HepG2 (cell line): Measurements from ENCODE around the gene GALP.

Source experiments
- ARHGAP35 ChIP-seq: sonication (generic); formaldehyde crosslinking; IDR thresholded peaks from 2 replicates; pipeline ENCODE4 v1.9.0; 2022; ENCODE audit warnings: mild to moderate bottlenecking, inconsistent platforms, moderate library complexity, missing genetic modification reagents, borderline replicate concordance
- GABPA ChIP-seq, 2 experiments: IDR thresholded peaks; 2 replicates each; pipeline ENCODE4 v1.6.1; 2011 to 2016; ENCODE audit warnings: low read depth in 2 of 2, low read length in 1 of 2, missing biosample characterization in 1 of 2, missing genetic modification characterization in 1 of 2
- KLF13 ChIP-seq: sonication (generic); formaldehyde crosslinking; IDR thresholded peaks from 2 replicates; pipeline ENCODE4 v1.4.0; 2020; ENCODE audit warnings: mild to moderate bottlenecking, missing genetic modification reagents
- YY1 ChIP-seq: IDR thresholded peaks from 2 replicates; pipeline ENCODE4 v1.6.1; 2011; ENCODE audit warnings: low read length, low read depth, moderate library complexity, mild to moderate bottlenecking; ENCODE audit not compliant: insufficient read depth, insufficient replicate concordance
- ZFP91 ChIP-seq: sonication (generic); formaldehyde crosslinking; IDR thresholded peaks from 2 replicates; pipeline ENCODE4 v1.9.0; 2022; ENCODE audit warnings: missing genetic modification reagents, mild to moderate bottlenecking, borderline replicate concordance
- ZKSCAN8 ChIP-seq: IDR thresholded peaks from 2 replicates; pipeline ENCODE4 v1.6.1; 2016; ENCODE audit warnings: borderline replicate concordance, missing genetic modification reagents, missing compliant biosample characterization
- ZNF121 ChIP-seq: sonication (generic); formaldehyde crosslinking; IDR thresholded peaks from 2 replicates; pipeline ENCODE4 v1.5.0; 2020; ENCODE audit warnings: mild to moderate bottlenecking, missing genetic modification reagents
- ZNF280D ChIP-seq: sonication (generic); formaldehyde crosslinking; IDR thresholded peaks from 2 replicates; pipeline ENCODE4 v1.5.1; 2020; ENCODE audit warnings: mild to moderate bottlenecking, missing genetic modification reagents
- ZNF335 ChIP-seq: sonication (generic); formaldehyde crosslinking; IDR thresholded peaks from 2 replicates; pipeline ENCODE4 v1.4.0; 2020; ENCODE audit warnings: missing genetic modification reagents
- ZNF773 ChIP-seq: sonication (generic); formaldehyde crosslinking; IDR thresholded peaks from 2 replicates; pipeline ENCODE4 v1.4.0; 2020; ENCODE audit warnings: missing genetic modification reagents, borderline replicate concordance
- TF ChIP-seq, protein P1 (sequence below): sonication (generic); formaldehyde crosslinking; IDR thresholded peaks from 2 replicates; pipeline ENCODE4 v1.5.0; 2020; ENCODE audit warnings: mild to moderate bottlenecking, missing genetic modification reagents, moderate library complexity

DNA sequence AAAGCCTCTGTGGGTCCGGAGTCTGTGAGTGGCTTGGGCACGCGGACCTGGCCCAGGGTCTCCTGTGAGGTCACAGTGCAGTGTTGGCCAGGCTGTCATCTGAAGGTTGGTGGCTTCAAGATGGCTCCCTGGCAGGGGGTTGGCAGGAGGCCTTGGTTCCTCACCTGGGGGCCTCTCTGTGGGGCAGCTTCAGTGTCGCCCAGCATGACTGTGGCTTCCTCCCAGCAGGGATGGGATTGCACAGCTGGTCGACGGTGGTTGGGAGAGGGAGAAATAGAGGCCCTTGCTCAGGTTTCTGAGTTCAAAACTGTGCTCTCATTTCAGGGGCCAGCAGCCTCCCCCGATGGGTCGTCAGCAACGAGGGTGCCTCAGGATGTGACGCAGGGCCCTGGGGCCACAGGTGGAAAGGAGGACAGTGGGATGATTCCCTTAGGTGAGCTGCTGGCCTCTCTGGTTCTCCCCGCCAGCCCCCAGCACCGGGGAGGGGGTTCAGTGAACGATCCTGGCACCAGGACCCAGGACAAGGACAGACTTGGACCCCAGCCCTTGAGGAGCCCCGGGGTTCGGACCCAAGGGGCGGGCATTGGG is 17.5 kb upstream of the GALP start:
- TF ChIP-seq, protein P1, sequence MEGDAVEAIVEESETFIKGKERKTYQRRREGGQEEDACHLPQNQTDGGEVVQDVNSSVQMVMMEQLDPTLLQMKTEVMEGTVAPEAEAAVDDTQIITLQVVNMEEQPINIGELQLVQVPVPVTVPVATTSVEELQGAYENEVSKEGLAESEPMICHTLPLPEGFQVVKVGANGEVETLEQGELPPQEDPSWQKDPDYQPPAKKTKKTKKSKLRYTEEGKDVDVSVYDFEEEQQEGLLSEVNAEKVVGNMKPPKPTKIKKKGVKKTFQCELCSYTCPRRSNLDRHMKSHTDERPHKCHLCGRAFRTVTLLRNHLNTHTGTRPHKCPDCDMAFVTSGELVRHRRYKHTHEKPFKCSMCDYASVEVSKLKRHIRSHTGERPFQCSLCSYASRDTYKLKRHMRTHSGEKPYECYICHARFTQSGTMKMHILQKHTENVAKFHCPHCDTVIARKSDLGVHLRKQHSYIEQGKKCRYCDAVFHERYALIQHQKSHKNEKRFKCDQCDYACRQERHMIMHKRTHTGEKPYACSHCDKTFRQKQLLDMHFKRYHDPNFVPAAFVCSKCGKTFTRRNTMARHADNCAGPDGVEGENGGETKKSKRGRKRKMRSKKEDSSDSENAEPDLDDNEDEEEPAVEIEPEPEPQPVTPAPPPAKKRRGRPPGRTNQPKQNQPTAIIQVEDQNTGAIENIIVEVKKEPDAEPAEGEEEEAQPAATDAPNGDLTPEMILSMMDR (CRISPR knock-in tag): no peak
- no peak for TF ChIP-seq ZKSCAN8 (CRISPR knock-in tag)
- TF ChIP-seq ZNF280D: no peak
- TF ChIP-seq ZNF121: no peak
- TF ChIP-seq ZNF773 (CRISPR knock-in tag): no peak
- TF ChIP-seq KLF13 (CRISPR knock-in tag): no peak
- no peak for TF ChIP-seq ARHGAP35 (CRISPR knock-in tag)
- TF ChIP-seq YY1: no peak
- TF ChIP-seq ZNF335: no peak
- no peak for TF ChIP-seq GABPA (IDR thresholded peaks at IDR 0.05; ENCODE audit: low read depth, low read length)
- no peak for TF ChIP-seq GABPA (CRISPR knock-in tag; IDR thresholded peaks at IDR 0.05; ENCODE audit: low read depth)
- TF ChIP-seq ZFP91 (CRISPR knock-in tag): no peak
